ENCODE results near the gene DDI1. TPM values are rescaled to one million over a fixed set of nuclear protein-coding genes. Genes with fewer than 3 reads are reported as not detected.

Gene DDI1
- polyA plus RNA-seq, 2 donors, result not detected

- Histone ChIP-seq H3K4me1 (ENCODE audit: control insufficient read depth in 2 of 2, insufficient read depth in 2 of 2, low read length in 1 of 2) (no peaks in the 10 kb centered on the region), H3K27me3 (ENCODE audit: control insufficient read depth in 1 of 2, insufficient read depth in 2 of 2, low read length in 2 of 2) (peaks cover 3% of the 10 kb centered on the region in 2 donors), H3K27ac (ENCODE audit: low read depth in 2 of 2, low read length in 1 of 2) (no peak overlapping the region), H3K36me3 (ENCODE audit: control insufficient read depth in 2 of 2, insufficient read depth in 2 of 2, low read length in 1 of 2) (no peaks in the 10 kb centered on the region), H3K4me3 (ENCODE audit: low read depth in 1 of 2, low read length in 2 of 2) (no peak overlapping the region), H3K9me3 (ENCODE audit: control insufficient read depth in 2 of 2, insufficient read depth in 1 of 2, low read depth in 1 of 2, low read length in 1 of 2) (no peaks in the 10 kb centered on the region)
- WGBS, 2 donors, result 70 to 80% methylated on average over 5 of the region's 5 CpGs
These were observed 35.6 kb upstream of the DDI1 start for GRCh38 chr11:104000798-104001197.

GRCh38 chr11:104001561-104002056, 34.8 kb upstream of the DDI1 start:
- no peak overlapping the region for H3K27ac ChIP-seq (ENCODE audit: low read depth in 2 of 2, low read length in 1 of 2)
- no peaks in the 10 kb centered on the region for H3K36me3 ChIP-seq (ENCODE audit: control insufficient read depth in 2 of 2, insufficient read depth in 2 of 2, low read length in 1 of 2)
- H3K27me3 ChIP-seq (ENCODE audit: control insufficient read depth in 1 of 2, insufficient read depth in 2 of 2, low read length in 2 of 2), result peaks cover 3 to 5% of the 10 kb centered on the region in 2 donors
- no peaks in the 10 kb centered on the region for H3K9me3 ChIP-seq (ENCODE audit: control insufficient read depth in 2 of 2, insufficient read depth in 1 of 2, low read depth in 1 of 2, low read length in 1 of 2)
- H3K4me1 ChIP-seq (ENCODE audit: control insufficient read depth in 2 of 2, insufficient read depth in 2 of 2, low read length in 1 of 2), result no peaks in the 10 kb centered on the region
- H3K4me3 ChIP-seq (ENCODE audit: low read depth in 1 of 2, low read length in 2 of 2), result no peak overlapping the region
- 56 to 66% methylated on average over 3 of the region's 3 CpGs for WGBS, 2 donors

GRCh38 chr11:104003491-104003890, 32.9 kb upstream of the DDI1 start:
- Histone ChIP-seq H3K27ac (ENCODE audit: low read depth in 2 of 2, low read length in 1 of 2) (no peak overlapping the region), H3K27me3 (ENCODE audit: control insufficient read depth in 1 of 2, insufficient read depth in 2 of 2, low read length in 2 of 2) (peaks cover 3 to 8% of the 10 kb centered on the region in 2 donors), H3K9me3 (ENCODE audit: control insufficient read depth in 2 of 2, insufficient read depth in 1 of 2, low read depth in 1 of 2, low read length in 1 of 2) (no peaks in the 10 kb centered on the region), H3K36me3 (ENCODE audit: control insufficient read depth in 2 of 2, insufficient read depth in 2 of 2, low read length in 1 of 2) (no peaks in the 10 kb centered on the region), H3K4me3 (ENCODE audit: low read depth in 1 of 2, low read length in 2 of 2) (no peak overlapping the region), H3K4me1 (ENCODE audit: control insufficient read depth in 2 of 2, insufficient read depth in 2 of 2, low read length in 1 of 2) (no peaks in the 10 kb centered on the region)

GRCh38 chr11:104005234-104005855, 31.1 kb upstream of the DDI1 start:
- Histone ChIP-seq H3K4me1 (ENCODE audit: control insufficient read depth in 2 of 2, insufficient read depth in 2 of 2, low read length in 1 of 2) (no peaks in the 10 kb centered on the region), H3K9me3 (ENCODE audit: control insufficient read depth in 2 of 2, insufficient read depth in 1 of 2, low read depth in 1 of 2, low read length in 1 of 2) (no peaks in the 10 kb centered on the region), H3K27me3 (ENCODE audit: control insufficient read depth in 1 of 2, insufficient read depth in 2 of 2, low read length in 2 of 2) (peaks cover 0 to 6% of the 10 kb centered on the region in 2 donors), H3K27ac (ENCODE audit: low read depth in 2 of 2, low read length in 1 of 2) (no peak overlapping the region), H3K4me3 (ENCODE audit: low read depth in 1 of 2, low read length in 2 of 2) (no peak overlapping the region), H3K36me3 (ENCODE audit: control insufficient read depth in 2 of 2, insufficient read depth in 2 of 2, low read length in 1 of 2) (no peaks in the 10 kb centered on the region)
- 34 to 37% methylated on average over 2 of the region's 2 CpGs for WGBS, 2 donors

- no peak overlapping the region for H3K27ac ChIP-seq (ENCODE audit: low read depth in 2 of 2, low read length in 1 of 2)
- H3K4me3 ChIP-seq (ENCODE audit: low read depth in 1 of 2, low read length in 2 of 2), result no peak overlapping the region
- H3K36me3 ChIP-seq (ENCODE audit: control insufficient read depth in 2 of 2, insufficient read depth in 2 of 2, low read length in 1 of 2), result no peaks in the 10 kb centered on the region
- 65 to 70% methylated on average over 3 of the region's 3 CpGs for WGBS, 2 donors
- no peaks in the 10 kb centered on the region for H3K4me1 ChIP-seq (ENCODE audit: control insufficient read depth in 2 of 2, insufficient read depth in 2 of 2, low read length in 1 of 2)
- no peaks in the 10 kb centered on the region for H3K9me3 ChIP-seq (ENCODE audit: control insufficient read depth in 2 of 2, insufficient read depth in 1 of 2, low read depth in 1 of 2, low read length in 1 of 2)
- peaks cover 0 to 6% of the 10 kb centered on the region in 2 donors for H3K27me3 ChIP-seq (ENCODE audit: control insufficient read depth in 1 of 2, insufficient read depth in 2 of 2, low read length in 2 of 2)
These were observed 26.7 kb upstream of the DDI1 start for GRCh38 chr11:104009744-104010143.

GRCh38 chr11:104011044-104011443, 25.4 kb upstream of the DDI1 start:
- Histone ChIP-seq H3K27me3 (ENCODE audit: control insufficient read depth in 1 of 2, insufficient read depth in 2 of 2, low read length in 2 of 2) (peaks cover 0 to 6% of the 10 kb centered on the region in 2 donors), H3K9me3 (ENCODE audit: control insufficient read depth in 2 of 2, insufficient read depth in 1 of 2, low read depth in 1 of 2, low read length in 1 of 2) (no peaks in the 10 kb centered on the region), H3K4me3 (ENCODE audit: low read depth in 1 of 2, low read length in 2 of 2) (no peak overlapping the region), H3K36me3 (ENCODE audit: control insufficient read depth in 2 of 2, insufficient read depth in 2 of 2, low read length in 1 of 2) (no peaks in the 10 kb centered on the region), H3K27ac (ENCODE audit: low read depth in 2 of 2, low read length in 1 of 2) (no peak overlapping the region), H3K4me1 (ENCODE audit: control insufficient read depth in 2 of 2, insufficient read depth in 2 of 2, low read length in 1 of 2) (no peaks in the 10 kb centered on the region)
- 84 to 89% methylated on average over 2 of the region's 2 CpGs for WGBS, 2 donors

GRCh38 chr11:104015649-104016415, 20.6 kb upstream of the DDI1 start:
- Histone ChIP-seq H3K27ac (ENCODE audit: low read depth in 2 of 2, low read length in 1 of 2) (no peak overlapping the region), H3K36me3 (ENCODE audit: control insufficient read depth in 2 of 2, insufficient read depth in 2 of 2, low read length in 1 of 2) (no peaks in the 10 kb centered on the region), H3K27me3 (ENCODE audit: control insufficient read depth in 1 of 2, insufficient read depth in 2 of 2, low read length in 2 of 2) (no peaks in the 10 kb centered on the region), H3K4me3 (ENCODE audit: low read depth in 1 of 2, low read length in 2 of 2) (no peak overlapping the region), H3K4me1 (ENCODE audit: control insufficient read depth in 2 of 2, insufficient read depth in 2 of 2, low read length in 1 of 2) (no peaks in the 10 kb centered on the region), H3K9me3 (ENCODE audit: control insufficient read depth in 2 of 2, insufficient read depth in 1 of 2, low read depth in 1 of 2, low read length in 1 of 2) (no peaks in the 10 kb centered on the region)
- 73 to 82% methylated on average over 3 of the region's 3 CpGs for WGBS, 2 donors

GRCh38 chr11:104024572-104024971, 11.9 kb upstream of the DDI1 start:
- Histone ChIP-seq H3K4me1 (ENCODE audit: control insufficient read depth in 2 of 2, insufficient read depth in 2 of 2, low read length in 1 of 2) (no peaks in the 10 kb centered on the region), H3K9me3 (ENCODE audit: control insufficient read depth in 2 of 2, insufficient read depth in 1 of 2, low read depth in 1 of 2, low read length in 1 of 2) (no peaks in the 10 kb centered on the region), H3K27ac (ENCODE audit: low read depth in 2 of 2, low read length in 1 of 2) (no peak overlapping the region), H3K4me3 (ENCODE audit: low read depth in 1 of 2, low read length in 2 of 2) (no peak overlapping the region), H3K36me3 (ENCODE audit: control insufficient read depth in 2 of 2, insufficient read depth in 2 of 2, low read length in 1 of 2) (no peaks in the 10 kb centered on the region), H3K27me3 (ENCODE audit: control insufficient read depth in 1 of 2, insufficient read depth in 2 of 2, low read length in 2 of 2) (no peaks in the 10 kb centered on the region)
- WGBS, 2 donors, result 89 to 92% methylated on average over 2 of the region's 2 CpGs

- WGBS, 2 donors, result 49 to 68% methylated on average over 3 of the region's 3 CpGs
- Histone ChIP-seq H3K4me3 (ENCODE audit: low read depth in 1 of 2, low read length in 2 of 2) (no peak overlapping the region), H3K36me3 (ENCODE audit: control insufficient read depth in 2 of 2, insufficient read depth in 2 of 2, low read length in 1 of 2) (no peaks in the 10 kb centered on the region), H3K4me1 (ENCODE audit: control insufficient read depth in 2 of 2, insufficient read depth in 2 of 2, low read length in 1 of 2) (no peaks in the 10 kb centered on the region), H3K27ac (ENCODE audit: low read depth in 2 of 2, low read length in 1 of 2) (no peak overlapping the region), H3K9me3 (ENCODE audit: control insufficient read depth in 2 of 2, insufficient read depth in 1 of 2, low read depth in 1 of 2, low read length in 1 of 2) (no peaks in the 10 kb centered on the region), H3K27me3 (ENCODE audit: control insufficient read depth in 1 of 2, insufficient read depth in 2 of 2, low read length in 2 of 2) (no peaks in the 10 kb centered on the region)
These were observed 7.8 kb upstream of the DDI1 start for GRCh38 chr11:104028476-104029263.

Measured in esophagus (tissue), 2 donors.